Kidney (tissue), 14 donors: ENCODE measurements around the gene TNFRSF8. TPM values are rescaled to one million over a fixed set of nuclear protein-coding genes. Genes with fewer than 3 reads are reported as not detected.
"Not testable (repeated sequence)": the region's sequence is repeated elsewhere in the genome, so short reads cannot be mapped to it uniquely, and the experiment has no call there.

Source experiments
- DNase-seq, 5 donors: peaks; one replicate each; pipeline ENCODE4 v3.0.0-alpha.2; 2013 to 2020
- FAIRE-seq: peaks from 2 replicates; lab custom pipeline; 2012; peaks lifted over from hg19 to GRCh38; lab: Jason Lieb, UNC
- H3K27ac ChIP-seq, 2 donors: one replicate each; pipeline ENCODE4 v1.7.0; 2013; ENCODE audit warnings: low read depth in 2 of 2, low read length in 2 of 2, inconsistent platforms in 1 of 2
- H3K27me3 ChIP-seq: one replicate; pipeline ENCODE4 v1.7.1; 2013; ENCODE audit warnings: low read length, inconsistent platforms; ENCODE audit not compliant: control insufficient read depth, insufficient read depth
- H3K36me3 ChIP-seq, 3 donors: one replicate each; pipeline versions ENCODE4 v1.7.0 to v1.7.1; 2013; ENCODE audit warnings: low read length in 3 of 3, control low read depth in 1 of 3, inconsistent platforms in 1 of 3; ENCODE audit not compliant: insufficient read depth in 3 of 3, control insufficient read depth in 2 of 3
- H3K4me1 ChIP-seq, 3 donors: one replicate each; pipeline versions ENCODE4 v1.7.0 to v1.7.1; 2013; ENCODE audit warnings: low read length in 3 of 3, inconsistent platforms in 1 of 3, low read depth in 1 of 3; ENCODE audit not compliant: control insufficient read depth in 2 of 3, insufficient read depth in 2 of 3
- H3K4me3 ChIP-seq, 3 donors: one replicate each; pipeline versions ENCODE4 v1.7.0 to v1.8.1; 2013; ENCODE audit warnings: low read length in 3 of 3, control low read depth in 1 of 3, inconsistent platforms in 1 of 3
- H3K9ac ChIP-seq, 3 donors: one replicate each; pipeline versions ENCODE4 v1.7.0 to v1.7.1; 2013; ENCODE audit warnings: low read length in 3 of 3, control low read depth in 1 of 3, inconsistent platforms in 1 of 3
- H3K9me3 ChIP-seq, 3 donors: one replicate each; pipeline versions ENCODE4 v1.7.0 to v1.7.1; 2013; ENCODE audit warnings: low read length in 3 of 3, control low read depth in 1 of 3, inconsistent platforms in 1 of 3; ENCODE audit not compliant: control insufficient read depth in 2 of 3, insufficient read depth in 1 of 3
- intact Hi-C: fragments of 100-400 bp; cut with DNase I; formaldehyde crosslinking; loops from one replicate; pipeline ENCODE4 v1.11.1; 2022
- polyA plus RNA-seq: library from polyadenylated mRNA; stranded (reverse); fragments of 350-450 nt; fragmentation: Illumina TruSeq; extraction: RNeasy Lipid Tissue Mini Kit (QIAGEN cat#74804); gene quantifications from one replicate; pipeline ENCODE4 v1.2.3, GENCODE V29; 2014; ENCODE audit warnings: low read depth, low replicate concordance; ENCODE audit not compliant: insufficient read depth
- total RNA-seq: library from RNA; stranded (reverse); fragmentation: NEBNext Ultra II Directional; extraction: Animal tissue kit (Norgen Biotek cat#: 25700); gene quantifications from one replicate; pipeline ENCODE4 v1.2.1, GENCODE V29; 2021
- TF ChIP-seq, protein P1 (sequence below): IDR thresholded peaks from 3 replicates; pipeline ENCODE4 v1.5.1; 2012; ENCODE audit warnings: mild to moderate bottlenecking, moderate library complexity, borderline replicate concordance; ENCODE audit not compliant: insufficient read depth; ENCODE audit errors: extremely low read depth
- donor health status: control.
- donor health status: control.
- donor health status: control.
- donor health status: control.
- donor health status: control.
- donor health status: DM: yes; HTN: yes; CAD: no.
- donor health status: Normal renal cell carcinoma (clear cell type).

Gene TNFRSF8
- total and polyA plus RNA-seq, 2 donors from 2014 or later: 0.94 to 0.97 TPM

DNA sequence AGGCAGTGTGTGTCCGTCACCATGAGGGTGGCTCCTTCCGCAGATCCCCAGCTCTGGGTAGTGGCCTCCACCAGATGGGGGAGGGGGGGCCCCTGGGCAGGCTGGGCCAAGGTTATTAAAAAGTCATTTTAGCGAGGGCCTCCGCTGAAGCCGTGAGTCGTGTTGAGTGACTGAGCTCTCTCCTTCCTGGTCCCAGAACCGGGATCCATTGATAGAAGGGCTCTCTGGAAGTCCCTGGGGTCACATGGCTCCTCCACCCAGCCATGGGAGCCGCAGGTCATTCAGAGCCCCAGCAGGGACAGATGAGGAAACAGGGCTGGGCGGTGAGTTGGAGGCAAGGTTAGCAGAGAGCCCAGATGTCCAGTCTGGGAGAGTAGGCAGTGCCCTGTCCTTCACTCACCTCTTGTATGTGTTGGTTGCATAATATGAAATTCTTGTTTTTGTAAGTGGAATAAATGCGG lies 30.9 kb upstream of the TNFRSF8 start:
- TF ChIP-seq, protein P1, sequence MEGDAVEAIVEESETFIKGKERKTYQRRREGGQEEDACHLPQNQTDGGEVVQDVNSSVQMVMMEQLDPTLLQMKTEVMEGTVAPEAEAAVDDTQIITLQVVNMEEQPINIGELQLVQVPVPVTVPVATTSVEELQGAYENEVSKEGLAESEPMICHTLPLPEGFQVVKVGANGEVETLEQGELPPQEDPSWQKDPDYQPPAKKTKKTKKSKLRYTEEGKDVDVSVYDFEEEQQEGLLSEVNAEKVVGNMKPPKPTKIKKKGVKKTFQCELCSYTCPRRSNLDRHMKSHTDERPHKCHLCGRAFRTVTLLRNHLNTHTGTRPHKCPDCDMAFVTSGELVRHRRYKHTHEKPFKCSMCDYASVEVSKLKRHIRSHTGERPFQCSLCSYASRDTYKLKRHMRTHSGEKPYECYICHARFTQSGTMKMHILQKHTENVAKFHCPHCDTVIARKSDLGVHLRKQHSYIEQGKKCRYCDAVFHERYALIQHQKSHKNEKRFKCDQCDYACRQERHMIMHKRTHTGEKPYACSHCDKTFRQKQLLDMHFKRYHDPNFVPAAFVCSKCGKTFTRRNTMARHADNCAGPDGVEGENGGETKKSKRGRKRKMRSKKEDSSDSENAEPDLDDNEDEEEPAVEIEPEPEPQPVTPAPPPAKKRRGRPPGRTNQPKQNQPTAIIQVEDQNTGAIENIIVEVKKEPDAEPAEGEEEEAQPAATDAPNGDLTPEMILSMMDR: no peak
- Histone ChIP-seq H3K27ac (peak overlapping the region in 1 of 2 donors; percentile 49), H3K9ac (no peak overlapping the region), H3K4me1 (no peaks in the 10 kb centered on the region), H3K4me3 (no peak overlapping the region), H3K36me3 (peaks cover 0 to 5% (median 0%) of the 10 kb centered on the region in 3 donors), H3K27me3 (no peaks in the 10 kb centered on the region), H3K9me3 (no peaks in the 10 kb centered on the region)
- intact Hi-C loops: no loop called here
- DNase-seq (no peak), FAIRE-seq (no peak)

DNA sequence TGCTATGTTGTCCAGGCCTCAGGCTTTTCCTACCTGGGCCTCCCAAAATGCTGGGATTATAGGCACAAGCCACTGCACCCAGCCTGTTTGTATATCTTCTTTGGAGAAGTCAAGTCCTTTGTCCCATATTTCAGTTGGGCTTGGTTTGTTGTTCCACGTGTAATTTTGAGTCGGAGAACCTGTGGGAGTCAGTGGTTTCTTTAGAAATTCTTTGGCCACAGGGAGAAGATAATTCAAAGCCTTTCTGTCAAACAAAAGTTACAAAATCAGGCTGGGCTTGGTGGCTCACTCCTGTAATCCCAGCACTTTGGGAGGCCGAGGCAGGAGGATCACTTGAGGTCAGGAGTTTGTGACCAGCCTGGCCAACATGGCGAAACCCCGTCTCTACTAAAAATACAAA lies 29.7 kb upstream of the TNFRSF8 start:
- H3K36me3 ChIP-seq, H3K27me3 ChIP-seq, H3K4me1 ChIP-seq, H3K4me3 ChIP-seq, H3K9ac ChIP-seq, H3K27ac ChIP-seq, H3K9me3 ChIP-seq, intact Hi-C loops, FAIRE-seq: not testable (repeated sequence)
- DNase-seq: peak in 1 of 5 donors; percentile 16

DNA sequence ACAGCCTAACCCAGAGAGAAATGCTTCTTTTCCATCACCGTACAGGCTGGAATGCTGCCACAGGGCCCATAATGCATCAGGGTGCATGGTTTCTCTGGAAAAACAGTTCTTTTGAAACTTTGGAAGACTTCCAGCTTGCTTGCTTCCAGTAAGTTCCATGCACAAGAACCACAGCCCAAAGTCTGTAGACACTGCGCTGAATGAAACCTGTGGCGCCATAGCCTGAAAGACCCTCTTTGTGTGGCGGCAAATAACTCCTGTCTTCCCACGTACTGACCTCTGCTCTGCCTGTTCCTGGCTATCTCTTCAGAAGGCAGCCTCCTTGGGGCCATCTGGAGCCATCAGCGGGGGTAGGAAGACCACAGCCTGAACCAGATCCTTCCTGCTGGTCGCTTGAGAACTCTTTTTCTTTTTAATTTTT lies 28.7 kb upstream of the TNFRSF8 start:
- Histone ChIP-seq H3K4me3 (no peak overlapping the region), H3K27me3 (no peaks in the 10 kb centered on the region), H3K4me1 (no peaks in the 10 kb centered on the region), H3K9me3 (no peaks in the 10 kb centered on the region), H3K9ac (no peak overlapping the region), H3K27ac (no peak overlapping the region), H3K36me3 (peaks cover 0 to 5% (median 0%) of the 10 kb centered on the region in 3 donors)
- FAIRE-seq: no peak
- peak in 2 of 5 donors; percentile 12 to 64 for DNase-seq
- TF ChIP-seq, protein P1: no peak
- intact Hi-C loops: no loop called here

DNA sequence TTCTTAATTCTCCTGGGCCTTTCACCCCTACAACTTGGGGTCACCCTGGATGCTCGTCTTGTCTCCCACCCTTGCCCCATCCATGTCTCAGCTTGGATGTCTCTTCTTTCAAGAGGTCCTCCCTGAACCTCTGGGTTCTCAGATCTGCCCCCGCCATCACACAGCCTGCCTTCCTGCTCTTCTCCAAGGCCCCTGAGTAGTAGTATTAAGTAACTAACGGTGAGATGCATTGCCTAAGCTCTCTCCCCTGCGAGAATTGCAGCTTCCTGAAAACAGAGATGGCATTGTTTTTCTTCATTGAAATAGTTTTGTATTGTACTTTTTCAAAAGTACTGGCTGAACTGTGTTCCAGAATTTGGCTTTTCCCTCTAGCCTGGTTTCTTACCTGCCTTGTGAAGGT lies 27.8 kb upstream of the TNFRSF8 start:
- intact Hi-C loops: no loop called here

More for the DNA sequence above, 27.8 kb upstream of the TNFRSF8 start:
- Histone ChIP-seq H3K4me3 (no peak overlapping the region), H3K9ac (no peak overlapping the region), H3K36me3 (no peaks in the 10 kb centered on the region), H3K27ac (no peak overlapping the region), H3K27me3 (no peaks in the 10 kb centered on the region), H3K4me1 (no peaks in the 10 kb centered on the region), H3K9me3 (no peaks in the 10 kb centered on the region)
- FAIRE-seq: no peak
- no peak for DNase-seq
- TF ChIP-seq, protein P1: no peak
